ENCODE data around the gene F12.

Gene F12

DNA sequence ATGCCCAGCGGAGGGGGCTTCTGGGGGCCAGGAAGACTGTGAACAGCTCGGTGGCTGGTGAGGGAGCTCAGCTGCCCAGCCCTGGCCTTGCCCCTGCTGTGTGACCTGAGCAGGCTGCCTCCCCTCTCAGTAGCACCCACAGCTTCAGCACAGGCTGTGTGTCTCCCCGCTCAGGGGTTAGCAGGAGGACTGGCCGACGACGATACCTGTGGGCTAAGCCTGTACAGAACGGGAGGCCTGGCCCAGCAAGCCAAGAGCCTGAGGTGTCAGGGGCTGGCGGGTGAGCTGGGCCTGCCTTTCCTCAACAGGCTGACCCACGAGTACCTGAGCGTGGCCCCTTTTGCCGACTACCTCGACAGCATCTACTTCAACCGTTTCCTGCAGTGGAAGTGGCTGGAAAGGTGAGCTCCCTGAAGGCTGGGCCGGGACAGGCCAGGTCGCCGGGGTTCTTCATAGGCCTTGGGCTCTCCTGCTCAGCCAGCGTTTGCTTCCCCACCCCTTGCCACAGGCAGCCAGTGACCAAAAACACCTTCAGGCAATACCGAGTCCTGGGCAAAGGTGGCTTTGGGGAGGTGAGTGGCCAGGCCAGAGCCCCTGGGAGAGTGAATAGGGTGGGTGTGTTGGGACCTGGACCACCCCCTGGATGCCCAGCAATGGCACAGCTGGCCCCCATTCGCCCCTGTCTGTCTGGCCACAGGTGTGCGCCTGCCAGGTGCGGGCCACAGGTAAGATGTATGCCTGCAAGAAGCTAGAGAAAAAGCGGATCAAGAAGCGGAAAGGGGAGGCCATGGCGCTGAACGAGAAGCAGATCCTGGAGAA is 23.7 kb upstream of the F12 start:
- H3K79me2 ChIP-seq (ENCODE audit: insufficient read depth, low read length), result no peaks in the 10 kb centered on the region
- H3K9ac ChIP-seq (ENCODE audit: low read length), result no peak overlapping the region

DNA sequence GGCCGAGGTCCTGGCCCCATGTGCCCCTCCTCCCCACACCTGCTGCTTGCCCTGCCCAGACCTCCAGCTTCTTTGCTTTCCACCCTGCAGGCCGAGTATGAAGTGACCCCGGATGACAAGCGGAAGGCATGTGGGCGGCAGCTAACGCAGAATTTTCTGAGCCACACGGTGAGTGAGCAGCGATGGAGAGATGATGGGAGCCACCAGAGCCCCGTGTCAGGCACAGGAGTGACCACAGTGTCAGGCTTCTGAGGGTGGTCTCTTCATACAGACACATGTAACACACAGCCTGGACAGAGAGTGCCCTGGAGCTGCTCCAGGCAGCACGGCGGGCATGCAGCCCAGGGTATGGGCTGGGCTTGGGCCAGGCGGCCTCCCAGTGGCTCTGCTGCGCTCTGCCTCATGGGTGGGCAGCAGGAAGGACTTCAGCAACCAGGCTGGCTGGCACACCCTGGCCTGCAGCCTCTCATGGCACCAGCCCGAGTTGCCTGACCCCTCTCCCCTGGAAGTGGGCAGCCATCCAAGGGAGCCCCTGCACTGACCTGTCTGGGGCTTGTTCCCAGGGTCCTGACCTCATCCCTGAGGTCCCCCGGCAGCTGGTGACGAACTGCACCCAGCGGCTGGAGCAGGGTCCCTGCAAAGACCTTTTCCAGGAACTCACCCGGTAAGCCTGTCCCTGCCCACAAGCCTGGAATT is 22.9 kb upstream of the F12 start:
- Histone ChIP-seq H3K9ac (ENCODE audit: low read length) (peak overlapping the region; percentile 3; the same call in 1 of the 2 replicates), H3K36me3 (ENCODE audit: insufficient read depth, low read length) (peaks cover 60% of the 10 kb centered on the region), H3K9me3 (ENCODE audit: low read length) (no peaks in the 10 kb centered on the region), H3F3A (ENCODE audit: insufficient read depth, low read length) (no peaks in the 10 kb centered on the region), H3K27ac (ENCODE audit: low read depth, low read length, poor library complexity, severe bottlenecking) (peak overlapping the region; percentile 87), H3K4me1 (ENCODE audit: insufficient read depth, low read length, severe bottlenecking) (peaks cover 52% of the 10 kb centered on the region), H3K4me2 (ENCODE audit: low read length) (peak overlapping the region; percentile 78), H4K20me1 (ENCODE audit: insufficient read depth, low read length) (no peaks in the 10 kb centered on the region), H3K27me3 (ENCODE audit: insufficient read depth, low read length) (no peaks in the 10 kb centered on the region), H3K4me3 (ENCODE audit: low read depth, low read length, poor library complexity, severe bottlenecking) (peak overlapping the region; percentile 4), H3K79me2 (ENCODE audit: insufficient read depth, low read length) (no peaks in the 10 kb centered on the region), H3K9me2 (ENCODE audit: low read depth, low read length) (no peaks in the 10 kb centered on the region), H2AFZ (ENCODE audit: low read length) (no peak overlapping the region)
- TF ChIP-seq EZH2 (IDR thresholded peaks at IDR 0.05; ENCODE audit: borderline replicate concordance, low read length), result no peak
- TF ChIP-seq, protein P1, sequence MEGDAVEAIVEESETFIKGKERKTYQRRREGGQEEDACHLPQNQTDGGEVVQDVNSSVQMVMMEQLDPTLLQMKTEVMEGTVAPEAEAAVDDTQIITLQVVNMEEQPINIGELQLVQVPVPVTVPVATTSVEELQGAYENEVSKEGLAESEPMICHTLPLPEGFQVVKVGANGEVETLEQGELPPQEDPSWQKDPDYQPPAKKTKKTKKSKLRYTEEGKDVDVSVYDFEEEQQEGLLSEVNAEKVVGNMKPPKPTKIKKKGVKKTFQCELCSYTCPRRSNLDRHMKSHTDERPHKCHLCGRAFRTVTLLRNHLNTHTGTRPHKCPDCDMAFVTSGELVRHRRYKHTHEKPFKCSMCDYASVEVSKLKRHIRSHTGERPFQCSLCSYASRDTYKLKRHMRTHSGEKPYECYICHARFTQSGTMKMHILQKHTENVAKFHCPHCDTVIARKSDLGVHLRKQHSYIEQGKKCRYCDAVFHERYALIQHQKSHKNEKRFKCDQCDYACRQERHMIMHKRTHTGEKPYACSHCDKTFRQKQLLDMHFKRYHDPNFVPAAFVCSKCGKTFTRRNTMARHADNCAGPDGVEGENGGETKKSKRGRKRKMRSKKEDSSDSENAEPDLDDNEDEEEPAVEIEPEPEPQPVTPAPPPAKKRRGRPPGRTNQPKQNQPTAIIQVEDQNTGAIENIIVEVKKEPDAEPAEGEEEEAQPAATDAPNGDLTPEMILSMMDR (IDR thresholded peaks at IDR 0.05; ENCODE audit: low read length), result no peak

More for the DNA sequence above, 23.7 kb upstream of the F12 start:
- Histone ChIP-seq H3K9me3 (ENCODE audit: low read length) (no peaks in the 10 kb centered on the region), H4K20me1 (ENCODE audit: insufficient read depth, low read length) (no peaks in the 10 kb centered on the region), H2AFZ (ENCODE audit: low read length) (no peak overlapping the region), H3K27me3 (ENCODE audit: insufficient read depth, low read length) (no peaks in the 10 kb centered on the region), H3K4me2 (ENCODE audit: low read length) (no peak overlapping the region), H3K4me1 (ENCODE audit: insufficient read depth, low read length, severe bottlenecking) (peaks cover 44% of the 10 kb centered on the region), H3K27ac (ENCODE audit: low read depth, low read length, poor library complexity, severe bottlenecking) (no peak overlapping the region), H3K36me3 (ENCODE audit: insufficient read depth, low read length) (peaks cover 67% of the 10 kb centered on the region), H3K4me3 (ENCODE audit: low read depth, low read length, poor library complexity, severe bottlenecking) (no peak overlapping the region), H3F3A (ENCODE audit: insufficient read depth, low read length) (no peaks in the 10 kb centered on the region), H3K9me2 (ENCODE audit: low read depth, low read length) (no peaks in the 10 kb centered on the region)
- TF ChIP-seq, protein P1 (IDR thresholded peaks at IDR 0.05; ENCODE audit: low read length), result no peak
- no peak for TF ChIP-seq EZH2 (IDR thresholded peaks at IDR 0.05; ENCODE audit: borderline replicate concordance, low read length)

DNA sequence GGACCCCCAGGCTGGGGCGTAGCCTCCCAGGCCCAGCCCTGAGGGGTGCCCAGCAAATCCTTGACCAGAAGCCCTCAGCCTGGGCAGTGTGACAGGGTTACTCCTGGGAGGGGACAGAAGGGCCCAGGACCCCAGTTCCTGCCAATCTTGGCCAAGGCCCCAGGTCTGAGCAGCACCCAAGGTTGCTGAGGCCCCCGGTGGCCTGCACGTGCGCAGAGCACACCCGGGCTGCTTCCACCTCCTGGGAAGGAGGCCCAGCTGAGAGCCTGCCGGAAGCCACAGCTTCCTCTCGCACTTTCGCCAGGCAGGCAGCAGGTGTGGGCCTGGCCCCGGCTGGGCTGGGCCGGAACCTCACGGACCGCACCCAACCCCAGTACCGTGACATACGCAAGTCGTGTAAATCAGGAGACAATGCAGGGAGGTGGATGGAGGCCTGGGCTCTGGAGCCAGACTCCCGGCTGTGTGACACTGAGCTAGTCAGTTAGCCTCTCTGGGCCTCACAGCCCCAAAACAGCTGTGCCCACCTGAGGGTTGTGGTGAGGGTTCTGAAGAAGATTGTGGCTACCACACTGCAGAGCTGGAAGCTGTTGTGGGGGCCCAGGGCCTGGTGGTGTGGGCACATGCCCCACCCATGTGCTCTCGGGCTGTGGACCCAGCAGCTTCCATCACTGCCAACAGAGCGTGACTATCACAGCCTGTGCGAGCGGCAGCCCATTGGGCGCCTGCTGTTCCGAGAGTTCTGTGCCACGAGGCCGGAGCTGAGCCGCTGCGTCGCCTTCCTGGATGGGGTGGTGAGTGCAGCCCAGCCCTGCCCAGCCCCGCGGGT is 22.2 kb upstream of the F12 start:
- H3K4me3 ChIP-seq (ENCODE audit: low read depth, low read length, poor library complexity, severe bottlenecking), result peak overlapping the region; percentile 4
- TF ChIP-seq EZH2 (IDR thresholded peaks at IDR 0.05; ENCODE audit: borderline replicate concordance, low read length), result no peak
- TF ChIP-seq, protein P1 (IDR thresholded peaks at IDR 0.05; ENCODE audit: low read length), result no peak
- no peaks in the 10 kb centered on the region for H3K9me2 ChIP-seq (ENCODE audit: low read depth, low read length)
- peak overlapping the region; percentile 87 for H3K27ac ChIP-seq (ENCODE audit: low read depth, low read length, poor library complexity, severe bottlenecking)
- H3K36me3 ChIP-seq (ENCODE audit: insufficient read depth, low read length), result peaks cover 54% of the 10 kb centered on the region
- peak overlapping the region; percentile 47; the same call in 1 of the 2 replicates for H3K9ac ChIP-seq (ENCODE audit: low read length)
- no peaks in the 10 kb centered on the region for H3K79me2 ChIP-seq (ENCODE audit: insufficient read depth, low read length)
- no peaks in the 10 kb centered on the region for H3K9me3 ChIP-seq (ENCODE audit: low read length)
- H3F3A ChIP-seq (ENCODE audit: insufficient read depth, low read length), result no peaks in the 10 kb centered on the region
- no peaks in the 10 kb centered on the region for H3K27me3 ChIP-seq (ENCODE audit: insufficient read depth, low read length)
- no peaks in the 10 kb centered on the region for H4K20me1 ChIP-seq (ENCODE audit: insufficient read depth, low read length)
- H2AFZ ChIP-seq (ENCODE audit: low read length), result no peak overlapping the region
- peak overlapping the region; percentile 78 for H3K4me2 ChIP-seq (ENCODE audit: low read length)
- H3K4me1 ChIP-seq (ENCODE audit: insufficient read depth, low read length, severe bottlenecking), result peaks cover 56% of the 10 kb centered on the region

All from OCI-LY1 (cell line).